H1 (cell line): ENCODE results near the gene NDUFB6.

Experiments
- CHD7 ChIP-seq: fragments of 300-600 bp; sonication (generic); IDR thresholded peaks from 2 replicates; pipeline ENCODE4 v1.7.1; 2012; ENCODE audit warnings: low read length, moderate library complexity, mild to moderate bottlenecking, inconsistent platforms; ENCODE audit not compliant: insufficient replicate concordance
- CTCF ChIP-seq, 3 experiments: IDR thresholded peaks; 1 replicate in 2 of 3; 2 replicates in 1 of 3; pipeline versions ENCODE4 v1.5.1 to v1.6.1; 2011; ENCODE audit warnings: low read length in 3 of 3, mild to moderate bottlenecking in 3 of 3, inconsistent platforms in 2 of 3, low read depth in 1 of 3, moderate library complexity in 1 of 3; ENCODE audit not compliant: insufficient read depth in 1 of 3; ENCODE audit errors: control extremely low read depth in 1 of 3
- FOSL1 ChIP-seq: IDR thresholded peaks from 2 replicates; pipeline ENCODE4 v1.6.1; 2011; ENCODE audit warnings: mild to moderate bottlenecking, low read depth, low read length, moderate library complexity; ENCODE audit not compliant: insufficient read depth
- JUN ChIP-seq: IDR thresholded peaks from 2 replicates; pipeline ENCODE4 v1.6.1; 2011; ENCODE audit warnings: low read depth, mild to moderate bottlenecking, improper control_type of control experiment, low read length
- POLR2A ChIP-seq, 2 experiments: IDR thresholded peaks; 1 replicate in 1 of 2; 2 replicates in 1 of 2; pipeline ENCODE4 v1.6.1; 2011; ENCODE audit warnings: low read depth in 2 of 2, low read length in 2 of 2, mild to moderate bottlenecking in 2 of 2; ENCODE audit errors: control extremely low read depth in 1 of 2
- RAD21 ChIP-seq, 2 experiments: IDR thresholded peaks in 1 of 2; conservative IDR thresholded peaks in 1 of 2; 2 replicates each; pipeline ENCODE4 v1.6.1; 2011; ENCODE audit warnings: low read depth in 2 of 2, low read length in 2 of 2, improper control_type of control experiment in 1 of 2, inconsistent platforms in 1 of 2, mild to moderate bottlenecking in 1 of 2, moderate library complexity in 1 of 2
- RFX5 ChIP-seq: IDR thresholded peaks from 2 replicates; pipeline ENCODE4 v1.6.1; 2011; ENCODE audit warnings: low read depth, low read length, improper control_type of control experiment, borderline replicate concordance
- RXRA ChIP-seq: IDR thresholded peaks from 2 replicates; pipeline ENCODE4 v1.6.1; 2011; ENCODE audit warnings: low read depth, mild to moderate bottlenecking, low read length, moderate library complexity; ENCODE audit not compliant: insufficient read depth
- SUZ12 ChIP-seq: fragments of 200-600 bp; sonication (generic); IDR thresholded peaks from 2 replicates; pipeline ENCODE4 v1.6.1; 2012; ENCODE audit warnings: mild to moderate bottlenecking, inconsistent platforms, low read length, moderate library complexity, mixed read lengths
- USF2 ChIP-seq: IDR thresholded peaks from 2 replicates; pipeline ENCODE4 v1.6.1; 2011; ENCODE audit warnings: low read length, improper control_type of control experiment

- TF ChIP-seq CTCF (IDR thresholded peaks at IDR 0.05; ENCODE audit: control extremely low read depth in 1 of 3, insufficient read depth in 1 of 3, low read depth in 1 of 3, low read length in 3 of 3) (no peak), FOSL1 (no peak), RFX5 (no peak), JUN (no peak), POLR2A (IDR thresholded peaks at IDR 0.05; ENCODE audit: control extremely low read depth in 1 of 2, low read depth in 2 of 2, low read length in 2 of 2) (no peak), RAD21 (IDR thresholded peaks at IDR 0.05 in 1 of 2, conservative IDR thresholded peaks at IDR 0.05 in 1 of 2; ENCODE audit: low read depth in 2 of 2, low read length in 2 of 2) (no peak), CHD7 (no peak), RXRA (no peak), USF2 (no peak), SUZ12 (no peak)
Measured at GRCh38 chr9:32533816-32534215, 39.1 kb downstream of the NDUFB6 start.
